Brain microvascular endothelial cell (primary cell): Measurements from ENCODE around the gene PON2.
A peak's percentile ranks its signal among the peaks of the same experiment; 100 is the strongest.

Experiments used
- DNase-seq: peaks from one replicate; pipeline ENCODE4 v3.0.0-alpha.2; 2020
- H3K27ac ChIP-seq: fragments of 250-450 bp; sonication (Bioruptor Pico); 2 replicates; pipeline ENCODE4 v1.5.1; 2020; ENCODE audit warnings: mild to moderate bottlenecking, moderate library complexity
- H3K27me3 ChIP-seq: fragments of 250-450 bp; sonication (Bioruptor Pico); replicated peaks from 2 replicates; pipeline ENCODE4 v1.5.1; 2020; ENCODE audit warnings: mild to moderate bottlenecking
- H3K36me3 ChIP-seq: fragments of 250-450 bp; sonication (Bioruptor Pico); replicated peaks from 2 replicates; pipeline ENCODE4 v1.5.1; 2020; ENCODE audit warnings: mild to moderate bottlenecking
- H3K4me3 ChIP-seq: 2 replicates; pipeline ENCODE4 v1.5.1; 2011; ENCODE audit warnings: low read depth, mild to moderate bottlenecking, control low read depth, low read length, moderate library complexity
- in situ Hi-C: cut with HindIII; loops from 2 replicates; pipeline ENCODE4 v1.10.0; 2017; ENCODE audit warnings: low sequenced_read_pairs, low pct_ligation_motif_present
- TF ChIP-seq, protein P1 (sequence below): IDR thresholded peaks from 2 replicates; pipeline ENCODE4 v1.5.1; 2011; ENCODE audit warnings: low read depth, mild to moderate bottlenecking, moderate library complexity, low read length, control low read depth, inconsistent platforms; ENCODE audit errors: missing control alignments

PON2 gene

GRCh38 chr7:95476904-95477594, 42.2 kb upstream of the PON2 start:
- TF ChIP-seq, protein P1, sequence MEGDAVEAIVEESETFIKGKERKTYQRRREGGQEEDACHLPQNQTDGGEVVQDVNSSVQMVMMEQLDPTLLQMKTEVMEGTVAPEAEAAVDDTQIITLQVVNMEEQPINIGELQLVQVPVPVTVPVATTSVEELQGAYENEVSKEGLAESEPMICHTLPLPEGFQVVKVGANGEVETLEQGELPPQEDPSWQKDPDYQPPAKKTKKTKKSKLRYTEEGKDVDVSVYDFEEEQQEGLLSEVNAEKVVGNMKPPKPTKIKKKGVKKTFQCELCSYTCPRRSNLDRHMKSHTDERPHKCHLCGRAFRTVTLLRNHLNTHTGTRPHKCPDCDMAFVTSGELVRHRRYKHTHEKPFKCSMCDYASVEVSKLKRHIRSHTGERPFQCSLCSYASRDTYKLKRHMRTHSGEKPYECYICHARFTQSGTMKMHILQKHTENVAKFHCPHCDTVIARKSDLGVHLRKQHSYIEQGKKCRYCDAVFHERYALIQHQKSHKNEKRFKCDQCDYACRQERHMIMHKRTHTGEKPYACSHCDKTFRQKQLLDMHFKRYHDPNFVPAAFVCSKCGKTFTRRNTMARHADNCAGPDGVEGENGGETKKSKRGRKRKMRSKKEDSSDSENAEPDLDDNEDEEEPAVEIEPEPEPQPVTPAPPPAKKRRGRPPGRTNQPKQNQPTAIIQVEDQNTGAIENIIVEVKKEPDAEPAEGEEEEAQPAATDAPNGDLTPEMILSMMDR, result peak; percentile 76
- Histone ChIP-seq H3K36me3 (no peaks in the 10 kb centered on the region), H3K4me3 (no peak overlapping the region), H3K27me3 (no peaks in the 10 kb centered on the region), H3K27ac (no peak overlapping the region)
- DNase-seq, result peak; percentile 71
- in situ Hi-C loops, result loop anchor here (25.0 kb wide), 1 partner anchor 1040 kb away; no protein-coding TSS in a partner anchor

DNA sequence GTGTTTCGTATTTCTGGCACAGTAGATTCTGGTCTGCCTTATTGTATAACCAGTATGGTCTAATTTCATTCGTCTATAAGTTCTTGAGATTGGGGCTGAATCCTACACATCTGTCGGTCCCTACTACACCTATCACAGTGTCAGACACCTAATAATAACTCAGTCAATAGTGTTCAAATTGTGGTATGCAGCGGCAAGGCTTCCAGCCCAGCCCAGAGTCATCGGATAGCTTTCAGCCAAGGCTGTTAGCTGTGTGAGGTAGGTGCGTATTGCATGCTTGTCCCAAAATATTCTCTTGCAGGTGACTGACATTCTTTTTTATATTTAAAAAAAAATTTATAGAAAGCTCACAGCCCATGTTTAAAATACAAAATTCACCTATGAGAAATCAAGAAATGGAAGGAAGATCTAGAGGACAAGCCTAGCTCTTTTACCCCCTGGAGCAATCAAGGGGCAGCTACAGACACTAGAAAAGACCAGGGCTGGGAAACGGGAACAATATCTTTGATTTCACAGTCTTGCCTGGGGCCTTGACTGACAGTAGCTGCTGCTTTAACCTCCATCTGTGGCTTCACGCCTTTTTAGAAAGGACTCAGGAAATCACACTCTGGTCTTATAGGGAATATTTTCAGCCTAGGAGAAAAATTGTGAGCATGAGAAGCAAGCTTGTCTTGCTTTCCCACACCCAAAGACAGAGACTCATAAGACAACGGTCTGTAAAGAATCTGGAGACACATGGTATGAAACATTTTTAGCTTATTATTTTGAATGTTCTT, 41.4 kb upstream of the PON2 start:
- H3K27me3 ChIP-seq, result no peaks in the 10 kb centered on the region
- peak; percentile 17 for DNase-seq
- TF ChIP-seq, protein P1, result no peak
- no peaks in the 10 kb centered on the region for H3K36me3 ChIP-seq
- in situ Hi-C loops, result loop anchor here (25.0 kb wide), 1 partner anchor 1039 kb away; no protein-coding TSS in a partner anchor
- H3K27ac ChIP-seq, result no peak overlapping the region
- no peak overlapping the region for H3K4me3 ChIP-seq

DNA sequence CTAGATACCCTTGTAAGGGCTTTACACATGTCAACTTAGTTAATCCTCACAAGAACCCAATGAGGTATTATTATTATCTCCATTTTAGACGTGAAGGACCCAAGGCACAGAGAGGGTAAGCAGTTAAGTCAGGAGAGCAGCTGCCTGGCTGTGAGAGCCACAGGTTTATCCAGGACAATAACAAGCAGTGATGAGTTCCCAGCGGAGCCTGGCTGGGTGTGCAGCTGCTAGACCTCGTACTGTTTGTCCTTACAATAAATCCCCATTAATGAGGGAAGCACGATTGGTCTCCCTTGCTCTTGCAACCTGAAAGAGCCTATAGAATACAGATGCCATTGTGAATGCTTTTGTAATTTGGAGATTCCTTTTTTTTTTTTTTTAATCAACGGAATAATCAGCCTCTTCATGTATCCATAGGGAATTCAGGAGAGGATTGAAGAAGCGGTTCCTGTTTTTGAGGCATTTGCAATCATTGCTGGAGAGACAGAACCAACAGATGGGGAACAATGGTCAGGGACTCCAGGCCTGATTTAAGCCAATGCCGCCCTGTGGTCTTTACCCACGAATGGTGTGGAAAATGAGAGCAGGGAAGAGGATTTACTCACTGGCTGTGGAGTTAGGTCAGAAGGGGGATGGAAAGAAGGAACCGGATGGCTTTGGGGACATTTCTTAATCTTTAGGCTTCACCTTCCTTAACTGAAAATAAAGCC, 38.6 kb upstream of the PON2 start:
- TF ChIP-seq, protein P1, result no peak
- Histone ChIP-seq H3K4me3 (no peak overlapping the region), H3K27me3 (no peaks in the 10 kb centered on the region), H3K36me3 (no peaks in the 10 kb centered on the region), H3K27ac (no peak overlapping the region)
- DNase-seq, result no peak
- in situ Hi-C loops, result no loop called here

- H3K27ac ChIP-seq, result no peak overlapping the region
- TF ChIP-seq, protein P1, result no peak
- DNase-seq, result no peak
- no peak overlapping the region for H3K4me3 ChIP-seq
- in situ Hi-C loops, result no loop called here
- H3K36me3 ChIP-seq, result no peaks in the 10 kb centered on the region
- H3K27me3 ChIP-seq, result no peaks in the 10 kb centered on the region
Observed at GRCh38 chr7:95472581-95473161, 37.8 kb upstream of the PON2 start.

DNA sequence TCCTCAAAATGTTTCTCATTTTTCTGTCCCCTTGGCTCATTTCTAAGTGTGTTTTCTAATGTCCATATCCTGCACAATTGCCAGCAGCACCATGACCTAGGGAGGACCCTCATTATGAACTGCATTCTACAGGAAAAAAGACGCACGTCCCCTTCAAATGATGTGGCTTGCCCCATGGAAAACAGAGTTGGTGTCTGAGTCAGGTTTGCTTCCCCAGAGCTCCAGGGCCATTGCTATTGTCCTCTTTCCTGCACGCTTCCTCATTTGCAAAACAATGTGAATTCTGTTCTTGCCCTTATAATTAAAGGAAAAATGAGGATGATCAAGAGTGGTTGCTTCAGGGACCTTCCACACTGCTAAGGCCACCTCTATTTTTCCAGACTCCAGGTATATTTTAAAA, 36.2 kb upstream of the PON2 start:
- Histone ChIP-seq H3K36me3 (no peaks in the 10 kb centered on the region), H3K4me3 (no peak overlapping the region), H3K27me3 (no peaks in the 10 kb centered on the region), H3K27ac (no peak overlapping the region)
- DNase-seq, result no peak
- TF ChIP-seq, protein P1, result no peak
- in situ Hi-C loops, result no loop called here
